Ectodermal cell (in vitro differentiated cells): ENCODE data around the gene C2orf76.

ENCODE experiments used
- H3K27ac ChIP-seq: 2 replicates; pipeline ENCODE4 v1.7.0; 2013; ENCODE audit warnings: mild to moderate bottlenecking, low read depth, low read length; ENCODE audit not compliant: insufficient read depth, poor library complexity, severe bottlenecking
- H3K27me3 ChIP-seq: 2 replicates; pipeline ENCODE4 v1.7.0; 2013; ENCODE audit warnings: mild to moderate bottlenecking, low read length; ENCODE audit not compliant: insufficient read depth, control insufficient read depth, poor library complexity, severe bottlenecking
- H3K36me3 ChIP-seq: one replicate; pipeline ENCODE4 v1.7.0; 2013; ENCODE audit warnings: low read length; ENCODE audit not compliant: control insufficient read depth, insufficient read depth
- H3K4me1 ChIP-seq: one replicate; pipeline ENCODE4 v1.7.0; 2013; ENCODE audit warnings: low read length; ENCODE audit not compliant: control insufficient read depth, insufficient read depth
- H3K4me3 ChIP-seq: 2 replicates; pipeline ENCODE4 v1.7.0; 2013; ENCODE audit warnings: low read depth, low read length, control low read depth; ENCODE audit not compliant: insufficient read depth
- H3K9me3 ChIP-seq: 2 replicates; pipeline ENCODE4 v1.7.0; 2013; ENCODE audit warnings: mild to moderate bottlenecking, low read length, moderate library complexity; ENCODE audit not compliant: control insufficient read depth
- WGBS, 2 experiments: methylation state at CpG; one replicate each; pipeline ENCODE4 v1.1.7; 2013; ENCODE audit warnings: missing lambda C conversion rate in 2 of 2; 5-methylcytosine and 5-hydroxymethylcytosine counted together

C2orf76 gene

GRCh38 chr2:119402106-119402505 lies 35.5 kb upstream of the C2orf76 start:
- H3K9me3 ChIP-seq: no peaks in the 10 kb centered on the region
- no peak overlapping the region for H3K4me3 ChIP-seq
- no peaks in the 10 kb centered on the region for H3K27me3 ChIP-seq
- no peaks in the 10 kb centered on the region for H3K36me3 ChIP-seq
- H3K27ac ChIP-seq: no peak overlapping the region
- no peaks in the 10 kb centered on the region for H3K4me1 ChIP-seq
- 94 to 95% methylated on average over 5 of the region's 5 CpGs for WGBS, 2 experiments

- Histone ChIP-seq H3K9me3 (no peaks in the 10 kb centered on the region), H3K27ac (no peak overlapping the region), H3K4me3 (no peak overlapping the region), H3K4me1 (no peaks in the 10 kb centered on the region), H3K27me3 (no peaks in the 10 kb centered on the region), H3K36me3 (no peaks in the 10 kb centered on the region)
- WGBS, 2 experiments: 92 to 95% methylated on average over 6 of the region's 6 CpGs
Observed at GRCh38 chr2:119397196-119397595, 30.6 kb upstream of the C2orf76 start.

- Histone ChIP-seq H3K4me1 (no peaks in the 10 kb centered on the region), H3K36me3 (no peaks in the 10 kb centered on the region), H3K9me3 (no peaks in the 10 kb centered on the region), H3K27ac (no peak overlapping the region), H3K4me3 (no peak overlapping the region), H3K27me3 (no peaks in the 10 kb centered on the region)
- WGBS, 2 experiments: 83 to 94% methylated on average over 2 of the region's 3 CpGs
Observed at GRCh38 chr2:119393971-119394748, 27.5 kb upstream of the C2orf76 start.

- 80 to 92% methylated on average over 5 of the region's 5 CpGs for WGBS, 2 experiments
- Histone ChIP-seq H3K4me3 (no peak overlapping the region), H3K27me3 (no peaks in the 10 kb centered on the region)
Observed at GRCh38 chr2:119389615-119390306, 23.1 kb upstream of the C2orf76 start.

GRCh38 chr2:119387381-119388129 lies 20.9 kb upstream of the C2orf76 start:
- WGBS, 2 experiments: 88 to 92% methylated on average over 8 to 9 of the region's 9 CpGs
- no peaks in the 10 kb centered on the region for H3K27me3 ChIP-seq
- no peaks in the 10 kb centered on the region for H3K36me3 ChIP-seq
- H3K27ac ChIP-seq: no peak overlapping the region
- no peaks in the 10 kb centered on the region for H3K9me3 ChIP-seq
- H3K4me3 ChIP-seq: no peak overlapping the region
- no peaks in the 10 kb centered on the region for H3K4me1 ChIP-seq

More at GRCh38 chr2:119389615-119390306, 23.1 kb upstream of the C2orf76 start:
- Histone ChIP-seq H3K36me3 (no peaks in the 10 kb centered on the region), H3K4me1 (no peaks in the 10 kb centered on the region), H3K27ac (no peak overlapping the region), H3K9me3 (no peaks in the 10 kb centered on the region)

- Histone ChIP-seq H3K4me3 (no peak overlapping the region), H3K27me3 (no peaks in the 10 kb centered on the region), H3K27ac (no peak overlapping the region), H3K36me3 (no peaks in the 10 kb centered on the region), H3K9me3 (no peaks in the 10 kb centered on the region), H3K4me1 (no peaks in the 10 kb centered on the region)
- WGBS, 2 experiments: 92% methylated on average over 3 of the region's 3 CpGs
Observed at GRCh38 chr2:119385466-119385865, 18.8 kb upstream of the C2orf76 start.

- no peaks in the 10 kb centered on the region for H3K9me3 ChIP-seq
- H3K36me3 ChIP-seq: no peaks in the 10 kb centered on the region
- no peaks in the 10 kb centered on the region for H3K4me1 ChIP-seq
- 73 to 77% methylated on average over 4 of the region's 4 CpGs for WGBS, 2 experiments
- no peak overlapping the region for H3K27ac ChIP-seq
- no peak overlapping the region for H3K4me3 ChIP-seq
- no peaks in the 10 kb centered on the region for H3K27me3 ChIP-seq
Observed at GRCh38 chr2:119384971-119385370, 18.3 kb upstream of the C2orf76 start.

- no peak overlapping the region for H3K27ac ChIP-seq
- H3K27me3 ChIP-seq: no peaks in the 10 kb centered on the region
- no peaks in the 10 kb centered on the region for H3K36me3 ChIP-seq
- no peaks in the 10 kb centered on the region for H3K4me1 ChIP-seq
- H3K9me3 ChIP-seq: no peaks in the 10 kb centered on the region
- 91 to 93% methylated on average over 6 of the region's 6 CpGs for WGBS, 2 experiments
- no peak overlapping the region for H3K4me3 ChIP-seq
Observed at GRCh38 chr2:119383410-119384140, 16.9 kb upstream of the C2orf76 start.

- Histone ChIP-seq H3K27me3 (no peaks in the 10 kb centered on the region), H3K4me1 (no peaks in the 10 kb centered on the region), H3K27ac (no peak overlapping the region), H3K36me3 (peaks cover under 1% of the 10 kb centered on the region), H3K9me3 (no peaks in the 10 kb centered on the region), H3K4me3 (no peak overlapping the region)
- WGBS, 2 experiments: 87 to 89% methylated on average over 6 of the region's 6 CpGs
Observed at GRCh38 chr2:119378566-119378965, 11.9 kb upstream of the C2orf76 start.
